ENCODE results near the gene USP31.
"Not testable (repeated sequence)": the region's sequence is repeated elsewhere in the genome, so short reads cannot be mapped to it uniquely, and the experiment has no call there.

GRCh38 chr16:23096450-23096849 lies 52.8 kb downstream of the USP31 start:
- not testable (repeated sequence) for TF ChIP-seq CTCF, POLR2A (IDR thresholded peaks at IDR 0.05)
